Vagina (tissue), 2 donors: ENCODE measurements around the gene ZNF540. TPM values are rescaled to one million over a fixed set of nuclear protein-coding genes. Genes with fewer than 3 reads are reported as not detected.

Source experiments
- DNase-seq, 2 donors: peaks; one replicate each; pipeline ENCODE4 v3.0.0-alpha.2; 2017; ENCODE audit errors: extremely low spot score in 2 of 2
- H3K27ac ChIP-seq: fragments of 200-600 bp; sonication (generic); one replicate; pipeline ENCODE4 v1.5.1; 2019
- H3K27me3 ChIP-seq: fragments of 200-600 bp; sonication (generic); one replicate; pipeline ENCODE4 v1.5.1; 2019
- H3K36me3 ChIP-seq, 2 donors: fragments of 200-600 bp; sonication (generic); one replicate each; pipeline ENCODE4 v1.5.1; 2017 to 2019
- H3K4me1 ChIP-seq: fragments of 200-600 bp; sonication (generic); one replicate; pipeline ENCODE4 v1.5.1; 2019
- H3K4me3 ChIP-seq, 2 donors: fragments of 200-600 bp; sonication (generic); 1 replicate in 1 of 2; 2 replicates in 1 of 2; pipeline ENCODE4 v1.5.1; 2016 to 2019
- H3K9me3 ChIP-seq: fragments of 200-600 bp; sonication (generic); one replicate; pipeline ENCODE4 v1.5.1; 2019
- POLR2A ChIP-seq, 2 donors: fragments of 450-650 bp; IDR thresholded peaks; one replicate each; pipeline ENCODE4 v1.6.1; 2017; ENCODE audit warnings: antibody characterized with exemption in 2 of 2, mild to moderate bottlenecking in 2 of 2, moderate library complexity in 2 of 2
- POLR2AphosphoS5 ChIP-seq, 2 donors: sonication (generic); formaldehyde crosslinking; IDR thresholded peaks; one replicate each; pipeline ENCODE4 v1.9.0; 2017; ENCODE audit warnings: antibody characterized with exemption in 2 of 2, mild to moderate bottlenecking in 2 of 2, low read depth in 1 of 2; ENCODE audit not compliant: insufficient read depth in 1 of 2
- intact Hi-C: fragments of 100-400 bp; cut with DNase I; formaldehyde crosslinking; loops from one replicate; pipeline ENCODE4 v1.15.1; 2023
- total RNA-seq: library from RNA; depleted of rRNA; stranded (reverse); fragments of >200 nt; gene quantifications from one replicate; pipeline ENCODE4 v1.2.3, GENCODE V29; 2016
- TF ChIP-seq, protein P1 (sequence below), 3 experiments: fragments of 450-650 bp in 2 of 3; fragments of 200-600 bp in 1 of 3; sonication (generic) in 1 of 3; IDR thresholded peaks; one replicate each; pipeline ENCODE4 v1.5.1; 2017 to 2019; ENCODE audit warnings: antibody characterized with exemption in 3 of 3, mild to moderate bottlenecking in 2 of 3, moderate library complexity in 2 of 3

Gene ZNF540
- total RNA-seq, 1 donor from 2014 or later, result 6.4 TPM

GRCh38 chr19:37565370-37565669 is 29.4 kb upstream of the ZNF540 start:
- H3K9me3 ChIP-seq, result peaks cover 61% of the 10 kb centered on the region
- DNase-seq, result no peak
- no peaks in the 10 kb centered on the region for H3K4me1 ChIP-seq
- no peak for TF ChIP-seq POLR2AphosphoS5 (IDR thresholded peaks at IDR 0.05; ENCODE audit: insufficient read depth in 1 of 2, low read depth in 1 of 2)
- H3K27me3 ChIP-seq, result no peaks in the 10 kb centered on the region
- intact Hi-C loops, result no loop called here
- H3K36me3 ChIP-seq, result peaks cover 0 to 96% of the 10 kb centered on the region in 2 donors
- H3K27ac ChIP-seq, result no peak overlapping the region
- no peak overlapping the region for H3K4me3 ChIP-seq

DNA sequence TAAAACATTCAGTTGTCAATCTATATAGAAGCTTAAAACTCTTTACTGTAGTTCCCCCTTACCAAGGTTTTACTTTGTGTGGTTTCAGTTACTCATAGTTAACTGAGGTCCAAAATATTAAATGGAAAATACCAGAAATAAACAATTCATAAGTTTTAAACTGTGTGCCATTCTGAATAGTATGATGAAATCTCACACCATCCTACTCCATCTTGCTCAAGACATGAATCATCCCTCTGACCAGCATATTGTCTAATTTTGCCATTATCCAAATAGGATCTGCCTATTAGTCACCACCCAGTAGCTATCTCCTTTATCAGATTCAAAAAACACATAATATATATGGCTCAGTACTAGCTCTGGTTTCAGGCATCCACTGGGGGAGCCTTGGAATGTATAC is 22.5 kb upstream of the ZNF540 start:
- TF ChIP-seq POLR2A (IDR thresholded peaks at IDR 0.05), result no peak
- TF ChIP-seq, protein P1, sequence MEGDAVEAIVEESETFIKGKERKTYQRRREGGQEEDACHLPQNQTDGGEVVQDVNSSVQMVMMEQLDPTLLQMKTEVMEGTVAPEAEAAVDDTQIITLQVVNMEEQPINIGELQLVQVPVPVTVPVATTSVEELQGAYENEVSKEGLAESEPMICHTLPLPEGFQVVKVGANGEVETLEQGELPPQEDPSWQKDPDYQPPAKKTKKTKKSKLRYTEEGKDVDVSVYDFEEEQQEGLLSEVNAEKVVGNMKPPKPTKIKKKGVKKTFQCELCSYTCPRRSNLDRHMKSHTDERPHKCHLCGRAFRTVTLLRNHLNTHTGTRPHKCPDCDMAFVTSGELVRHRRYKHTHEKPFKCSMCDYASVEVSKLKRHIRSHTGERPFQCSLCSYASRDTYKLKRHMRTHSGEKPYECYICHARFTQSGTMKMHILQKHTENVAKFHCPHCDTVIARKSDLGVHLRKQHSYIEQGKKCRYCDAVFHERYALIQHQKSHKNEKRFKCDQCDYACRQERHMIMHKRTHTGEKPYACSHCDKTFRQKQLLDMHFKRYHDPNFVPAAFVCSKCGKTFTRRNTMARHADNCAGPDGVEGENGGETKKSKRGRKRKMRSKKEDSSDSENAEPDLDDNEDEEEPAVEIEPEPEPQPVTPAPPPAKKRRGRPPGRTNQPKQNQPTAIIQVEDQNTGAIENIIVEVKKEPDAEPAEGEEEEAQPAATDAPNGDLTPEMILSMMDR (IDR thresholded peaks at IDR 0.05), result no peak
- no peak for TF ChIP-seq POLR2AphosphoS5 (IDR thresholded peaks at IDR 0.05; ENCODE audit: insufficient read depth in 1 of 2, low read depth in 1 of 2)
- H3K9me3 ChIP-seq, result peaks cover 19% of the 10 kb centered on the region
- no peak overlapping the region for H3K4me3 ChIP-seq
- DNase-seq, result no peak
- no peak overlapping the region for H3K27ac ChIP-seq
- H3K4me1 ChIP-seq, result no peaks in the 10 kb centered on the region
- intact Hi-C loops, result no loop called here
- H3K27me3 ChIP-seq, result no peaks in the 10 kb centered on the region
- peaks cover 0 to 44% of the 10 kb centered on the region in 2 donors for H3K36me3 ChIP-seq

GRCh38 chr19:37583340-37583739 is 11.3 kb upstream of the ZNF540 start:
- H3K4me3 ChIP-seq, result no peak overlapping the region
- no peaks in the 10 kb centered on the region for H3K27me3 ChIP-seq
- H3K36me3 ChIP-seq, result peaks cover 0 to 88% of the 10 kb centered on the region in 2 donors
- H3K4me1 ChIP-seq, result no peaks in the 10 kb centered on the region
- TF ChIP-seq POLR2A (IDR thresholded peaks at IDR 0.05) (no peak), POLR2AphosphoS5 (IDR thresholded peaks at IDR 0.05; ENCODE audit: insufficient read depth in 1 of 2, low read depth in 1 of 2) (no peak)
- TF ChIP-seq, protein P1 (IDR thresholded peaks at IDR 0.05), result no peak
- DNase-seq, result no peak
- H3K9me3 ChIP-seq, result peaks cover 50% of the 10 kb centered on the region
- no peak overlapping the region for H3K27ac ChIP-seq
- intact Hi-C loops, result no loop called here

- TF ChIP-seq POLR2A (IDR thresholded peaks at IDR 0.05) (no peak), POLR2AphosphoS5 (IDR thresholded peaks at IDR 0.05; ENCODE audit: insufficient read depth in 1 of 2, low read depth in 1 of 2) (no peak)
- TF ChIP-seq, protein P1 (IDR thresholded peaks at IDR 0.05), result no peak
- Histone ChIP-seq H3K27ac (peak overlapping the region; percentile 87), H3K4me3 (peak overlapping the region; percentile 89 to 96), H3K9me3 (peaks cover 6% of the 10 kb centered on the region), H3K27me3 (no peaks in the 10 kb centered on the region), H3K36me3 (peaks cover 0 to 15% of the 10 kb centered on the region in 2 donors), H3K4me1 (peaks cover 26% of the 10 kb centered on the region)
- DNase-seq, result no peak
- intact Hi-C loops, result no loop called here
Observed at GRCh38 chr19:37593996-37594303, 726 bp upstream of the ZNF540 start.

- peak overlapping the region; percentile 87 for H3K27ac ChIP-seq
- H3K9me3 ChIP-seq, result peaks cover 6% of the 10 kb centered on the region
- H3K27me3 ChIP-seq, result no peaks in the 10 kb centered on the region
- DNase-seq, result no peak
- intact Hi-C loops, result no loop called here
- peak overlapping the region; percentile 89 to 96 for H3K4me3 ChIP-seq
- TF ChIP-seq POLR2A (IDR thresholded peaks at IDR 0.05), result no peak
- TF ChIP-seq, protein P1 (IDR thresholded peaks at IDR 0.05), result no peak
- no peak for TF ChIP-seq POLR2AphosphoS5 (IDR thresholded peaks at IDR 0.05; ENCODE audit: insufficient read depth in 1 of 2, low read depth in 1 of 2)
- H3K36me3 ChIP-seq, result peaks cover 0 to 24% of the 10 kb centered on the region in 2 donors
- H3K4me1 ChIP-seq, result peaks cover 26% of the 10 kb centered on the region
Observed at GRCh38 chr19:37594982-37595382, 306 bp downstream of the ZNF540 start.
